Endothelial cell of umbilical vein (primary cell): ENCODE measurements around the gene TUNAR. TPM values are rescaled to one million over a fixed set of nuclear protein-coding genes. Genes with fewer than 3 reads are reported as not detected.

Source experiments
- BruUV-seq: library from RNA; stranded (reverse); fragments of 400-500 nt; replicated peaks from 2 replicates; lab custom pipeline; 2021; lab: Mats Ljungman, UMichigan
- CTCF ChIA-PET: fragments of 300-600, 350-600 bp; sonication (Branson Sonifier 250); formaldehyde crosslinking; loops from one replicate; lab custom pipeline; 2021; ENCODE audit warnings: antibody characterized with exemption, inconsistent platforms; lab: Charles Lee
- POLR2A ChIA-PET: fragments of 300-600, 350-600 bp; sonication (Branson Sonifier 250); formaldehyde crosslinking; loops from one replicate; lab custom pipeline; 2021; ENCODE audit warnings: antibody characterized with exemption, inconsistent platforms; lab: Charles Lee
- DNase-seq: peaks from one replicate; pipeline ENCODE4 v3.0.0-alpha.2; 2011; ENCODE audit warnings: low read depth, low spot score
- FAIRE-seq: peaks from 2 replicates; lab custom pipeline; 2011; peaks lifted over from hg19 to GRCh38; lab: Jason Lieb, UNC
- H2AFZ ChIP-seq: 2 replicates; pipeline ENCODE4 v1.6.0; 2012; ENCODE audit warnings: low read depth, low read length, control low read depth, inconsistent platforms
- H3K27ac ChIP-seq: 2 replicates; pipeline ENCODE4 v1.5.1; 2011; ENCODE audit warnings: low read depth, mild to moderate bottlenecking, control low read depth, low read length, moderate library complexity; ENCODE audit not compliant: insufficient read depth
- H3K27me3 ChIP-seq, 2 experiments: 2 replicates each; pipeline versions ENCODE4 v1.6.0 to v1.6.1; 2011; ENCODE audit warnings: low read length in 2 of 2, mixed read lengths in 1 of 2; ENCODE audit not compliant: control insufficient read depth in 2 of 2, insufficient read depth in 2 of 2
- H3K36me3 ChIP-seq, 2 experiments: 2 replicates in 1 of 2; 3 replicates in 1 of 2; pipeline ENCODE4 v1.5.1; 2011; ENCODE audit warnings: low read length in 2 of 2, mild to moderate bottlenecking in 1 of 2, moderate library complexity in 1 of 2; ENCODE audit not compliant: control insufficient read depth in 2 of 2, insufficient read depth in 2 of 2; ENCODE audit errors: extremely low read depth in 1 of 2
- H3K4me1 ChIP-seq: 3 replicates; pipeline ENCODE4 v1.5.1; 2011; ENCODE audit warnings: mild to moderate bottlenecking, low read length; ENCODE audit not compliant: control insufficient read depth, insufficient read depth; ENCODE audit errors: extremely low read depth
- H3K4me2 ChIP-seq: 2 replicates; pipeline ENCODE4 v1.6.1; 2011; ENCODE audit warnings: low read length, control low read depth, mixed read lengths; ENCODE audit not compliant: insufficient read depth
- H3K4me3 ChIP-seq, 3 experiments: fragments of 200-600 bp in 1 of 3; sonication (generic), shearing (Covaris generic) in 1 of 3; replicated peaks in 1 of 3; 2 replicates each; pipeline ENCODE4 v1.5.1; 2011 to 2016; ENCODE audit warnings: control low read depth in 3 of 3, low read length in 3 of 3, mild to moderate bottlenecking in 2 of 3, inconsistent platforms in 1 of 3, low read depth in 1 of 3, moderate library complexity in 1 of 3; ENCODE audit not compliant: insufficient read depth in 1 of 3
- H3K79me2 ChIP-seq: 2 replicates; pipeline ENCODE4 v1.6.0; 2012; ENCODE audit warnings: low read length, inconsistent platforms; ENCODE audit not compliant: control insufficient read depth, insufficient read depth
- H3K9ac ChIP-seq: replicated peaks from 2 replicates; pipeline ENCODE3; 2011; ENCODE audit warnings: low read length, control low read depth; ENCODE audit not compliant: insufficient read depth; ENCODE audit errors: extremely low read depth
- H3K9me1 ChIP-seq: replicated peaks from 3 replicates; pipeline ENCODE4 v1.6.0; 2011; ENCODE audit warnings: mild to moderate bottlenecking, low read length; ENCODE audit not compliant: control insufficient read depth, insufficient read depth; ENCODE audit errors: extremely low read depth
- H3K9me3 ChIP-seq: replicated peaks from 2 replicates; pipeline ENCODE4 v1.5.1; 2012; ENCODE audit warnings: low read length, inconsistent platforms; ENCODE audit not compliant: control insufficient read depth, insufficient read depth
- H4K20me1 ChIP-seq: replicated peaks from 2 replicates; pipeline ENCODE3; 2011; ENCODE audit warnings: mild to moderate bottlenecking, low read length; ENCODE audit not compliant: control insufficient read depth, insufficient read depth; ENCODE audit errors: extremely low read depth
- CTCF ChIP-seq, 2 donors: IDR thresholded peaks; 1 replicate in 1 of 2; 2 replicates in 1 of 2; pipeline ENCODE4 v1.5.1; 2011; ENCODE audit warnings: low read length in 2 of 2, mild to moderate bottlenecking in 2 of 2, moderate library complexity in 2 of 2, control low read depth in 1 of 2, inconsistent platforms in 1 of 2, low read depth in 1 of 2; ENCODE audit not compliant: insufficient read depth in 1 of 2; ENCODE audit errors: extremely low read depth in 1 of 2
- EZH2 ChIP-seq: IDR thresholded peaks from 2 replicates; pipeline ENCODE4 v1.6.1; 2012; ENCODE audit warnings: borderline replicate concordance, low read depth, mild to moderate bottlenecking, moderate library complexity, low read length, inconsistent platforms; ENCODE audit not compliant: severe bottlenecking
- GATA2 ChIP-seq: IDR thresholded peaks from 2 replicates; pipeline ENCODE4 v1.7.0; 2011; ENCODE audit warnings: low read depth, mild to moderate bottlenecking, moderate library complexity, mixed read lengths, low read length; ENCODE audit not compliant: insufficient read length, insufficient read depth
- JUN ChIP-seq: IDR thresholded peaks from 2 replicates; pipeline ENCODE4 v1.6.1; 2011; ENCODE audit warnings: borderline replicate concordance, low read depth; ENCODE audit not compliant: insufficient read length, insufficient read depth
- MYC ChIP-seq: IDR thresholded peaks from one replicate; pipeline ENCODE4 v1.6.1; 2011; ENCODE audit warnings: mild to moderate bottlenecking, low read depth, low read length
- POLR2A ChIP-seq: IDR thresholded peaks from 2 replicates; pipeline ENCODE4 v1.6.1; 2012; ENCODE audit warnings: low read depth, mild to moderate bottlenecking, control low read depth, low read length
- POLR2AphosphoS5 ChIP-seq: IDR thresholded peaks from 2 replicates; pipeline ENCODE4 v1.6.1; 2012; ENCODE audit warnings: low read depth, mild to moderate bottlenecking, control low read depth, low read length, moderate library complexity; ENCODE audit not compliant: insufficient read depth
- dilution Hi-C: fragments of 300-500 bp; cut with MboI; formaldehyde crosslinking; loops from one replicate; pipeline ENCODE4 v1.15.0; 2019; ENCODE audit warnings: low sequenced_read_pairs; ENCODE audit not compliant: extremely low pct_ligation_motif_present
- intact Hi-C: fragments of 100-400 bp; cut with micrococcal nuclease; formaldehyde crosslinking; loops from one replicate; pipeline ENCODE4 v1.10.0; 2022
- polyA plus RNA-seq, 4 experiments: library from polyadenylated mRNA; depleted of rRNA in 3 of 4; stranded (reverse) in 3 of 4; unstranded in 1 of 4; fragments of >200 nt; gene quantifications; 2 replicates each; pipeline versions ENCODE4 v1.2.1 to v1.2.3, GENCODE V29; 2011 to 2012; ENCODE audit warnings: missing spikeins in 1 of 4
- total RNA-seq: library from RNA; stranded (reverse); gene quantifications from 2 replicates; pipeline ENCODE4 v1.2.3, GENCODE V29; 2021

The TUNAR gene
- total and polyA plus RNA-seq, 2 donors (not counting 3 experiments of a cell fraction or from before 2014, with no cell fraction given) = not detected

GRCh38 chr14:95935228-95935822 lies 58.7 kb downstream of the TUNAR start:
- dilution Hi-C loops (no loop called here), intact Hi-C loops (no loop called here)
- ChIA-PET CTCF (no interaction called here), POLR2A (no interaction called here)
- Histone ChIP-seq H2AFZ (no peak overlapping the region), H3K9ac (no peak overlapping the region), H3K79me2 (no peaks in the 10 kb centered on the region), H3K4me1 (no peaks in the 10 kb centered on the region), H3K9me1 (no peaks in the 10 kb centered on the region), H3K27me3 (no peaks in the 10 kb centered on the region), H3K9me3 (no peaks in the 10 kb centered on the region), H4K20me1 (no peaks in the 10 kb centered on the region), H3K4me3 (no peak overlapping the region), H3K4me2 (no peak overlapping the region), H3K36me3 (no peaks in the 10 kb centered on the region), H3K27ac (no peak overlapping the region)
- FAIRE-seq (no peak), DNase-seq (peak; percentile 19)
- TF ChIP-seq JUN = no peak
- TF ChIP-seq EZH2 = no peak
- no peak for TF ChIP-seq MYC
- no peak for TF ChIP-seq CTCF (IDR thresholded peaks at IDR 0.05; ENCODE audit: extremely low read depth in 1 of 2, insufficient read depth in 1 of 2, low read depth in 1 of 2, low read length in 2 of 2)
- no peak for TF ChIP-seq POLR2AphosphoS5
- no peak for TF ChIP-seq POLR2A
- no peak for TF ChIP-seq GATA2
- BruUV-seq = no TSS peak
